Osteocyte (in vitro differentiated cells): Measurements from ENCODE around the gene FAM3D. TPM values are rescaled to one million over a fixed set of nuclear protein-coding genes. Genes with fewer than 3 reads are reported as not detected.

Experiments
- DNase-seq: peaks from one replicate; pipeline ENCODE4 v3.0.0; 2021; ENCODE audit warnings: mixed read lengths; ENCODE audit not compliant: unreplicated experiment; ENCODE audit errors: extremely low spot score
- H3K27ac Mint-ChIP-seq: one replicate; pipeline ENCODE4 v1.8.0; 2021; ENCODE audit warnings: mild to moderate bottlenecking, mixed read lengths; ENCODE audit not compliant: unreplicated experiment
- H3K27me3 Mint-ChIP-seq: one replicate; pipeline ENCODE4 v1.8.0; 2021; ENCODE audit warnings: mixed read lengths; ENCODE audit not compliant: unreplicated experiment
- H3K36me3 Mint-ChIP-seq: one replicate; pipeline ENCODE4 v1.8.0; 2021; ENCODE audit warnings: mixed read lengths; ENCODE audit not compliant: unreplicated experiment
- H3K4me1 Mint-ChIP-seq: one replicate; pipeline ENCODE4 v1.8.0; 2021; ENCODE audit warnings: mixed read lengths; ENCODE audit not compliant: unreplicated experiment
- H3K4me3 Mint-ChIP-seq: one replicate; pipeline ENCODE4 v1.8.0; 2021; ENCODE audit warnings: mild to moderate bottlenecking, moderate library complexity, mixed read lengths; ENCODE audit not compliant: unreplicated experiment
- H3K9me3 Mint-ChIP-seq: one replicate; pipeline ENCODE4 v1.8.0; 2021; ENCODE audit warnings: mixed read lengths; ENCODE audit not compliant: unreplicated experiment
- total RNA-seq: library from RNA; stranded (reverse); gene quantifications from 2 replicates; pipeline ENCODE4 v1.2.1, GENCODE V29; 2021
- TF ChIP-seq, protein P1 (sequence below): fragments of 200-600 bp; sonication (generic); IDR thresholded peaks from 2 replicates; pipeline ENCODE4 v1.5.0; 2021; ENCODE audit warnings: antibody characterized with exemption, mild to moderate bottlenecking, moderate library complexity

Gene FAM3D
- total RNA-seq, 1 donor from 2014 or later = not detected

DNA sequence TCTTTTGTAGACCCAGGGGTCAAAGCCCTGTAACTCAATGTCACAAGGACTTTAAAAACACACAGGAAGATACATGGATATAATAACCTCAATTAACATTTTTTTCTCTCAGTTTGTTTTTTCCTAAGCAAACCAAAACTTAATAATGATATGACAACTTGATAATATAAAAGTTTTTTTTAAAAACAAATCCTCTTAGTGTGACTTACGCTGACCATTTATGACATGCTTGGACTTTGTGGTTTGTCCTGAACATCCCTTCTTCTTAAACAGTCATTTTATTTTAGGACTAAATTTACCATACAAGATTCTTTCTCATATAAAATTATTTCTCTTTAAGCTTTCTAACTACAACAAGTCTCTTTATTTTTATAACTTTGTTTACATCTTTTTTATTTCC lies 25.4 kb upstream of the FAM3D start:
- no peak overlapping the region for H3K27ac Mint-ChIP-seq
- H3K27me3 Mint-ChIP-seq = no peaks in the 10 kb centered on the region
- H3K4me3 Mint-ChIP-seq = no peak overlapping the region
- TF ChIP-seq, protein P1, sequence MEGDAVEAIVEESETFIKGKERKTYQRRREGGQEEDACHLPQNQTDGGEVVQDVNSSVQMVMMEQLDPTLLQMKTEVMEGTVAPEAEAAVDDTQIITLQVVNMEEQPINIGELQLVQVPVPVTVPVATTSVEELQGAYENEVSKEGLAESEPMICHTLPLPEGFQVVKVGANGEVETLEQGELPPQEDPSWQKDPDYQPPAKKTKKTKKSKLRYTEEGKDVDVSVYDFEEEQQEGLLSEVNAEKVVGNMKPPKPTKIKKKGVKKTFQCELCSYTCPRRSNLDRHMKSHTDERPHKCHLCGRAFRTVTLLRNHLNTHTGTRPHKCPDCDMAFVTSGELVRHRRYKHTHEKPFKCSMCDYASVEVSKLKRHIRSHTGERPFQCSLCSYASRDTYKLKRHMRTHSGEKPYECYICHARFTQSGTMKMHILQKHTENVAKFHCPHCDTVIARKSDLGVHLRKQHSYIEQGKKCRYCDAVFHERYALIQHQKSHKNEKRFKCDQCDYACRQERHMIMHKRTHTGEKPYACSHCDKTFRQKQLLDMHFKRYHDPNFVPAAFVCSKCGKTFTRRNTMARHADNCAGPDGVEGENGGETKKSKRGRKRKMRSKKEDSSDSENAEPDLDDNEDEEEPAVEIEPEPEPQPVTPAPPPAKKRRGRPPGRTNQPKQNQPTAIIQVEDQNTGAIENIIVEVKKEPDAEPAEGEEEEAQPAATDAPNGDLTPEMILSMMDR = no peak
- no peaks in the 10 kb centered on the region for H3K36me3 Mint-ChIP-seq
- H3K9me3 Mint-ChIP-seq = peaks cover 21% of the 10 kb centered on the region
- no peaks in the 10 kb centered on the region for H3K4me1 Mint-ChIP-seq
- DNase-seq = no peak

DNA sequence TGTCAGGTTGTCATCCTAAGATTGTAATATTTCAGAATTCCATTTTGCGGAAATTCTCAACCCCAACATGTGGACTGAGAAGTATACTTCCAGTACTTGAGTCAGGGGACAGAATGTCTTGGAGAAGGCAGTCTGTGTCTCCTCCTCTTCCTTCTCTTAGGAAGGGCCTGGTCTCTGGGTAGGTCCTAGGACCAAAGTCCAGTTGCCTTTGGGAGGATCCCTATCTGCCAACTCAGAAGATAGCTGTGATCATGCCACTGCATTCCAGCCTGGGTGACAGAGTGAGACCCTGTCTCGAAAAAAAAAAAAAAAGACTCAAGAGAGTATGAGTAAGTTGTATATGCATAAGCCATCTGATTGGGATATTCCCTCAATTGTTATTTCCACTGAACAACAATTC lies 23.9 kb upstream of the FAM3D start:
- TF ChIP-seq, protein P1 = no peak
- no peaks in the 10 kb centered on the region for H3K4me1 Mint-ChIP-seq
- H3K36me3 Mint-ChIP-seq = no peaks in the 10 kb centered on the region
- peaks cover 21% of the 10 kb centered on the region for H3K9me3 Mint-ChIP-seq
- H3K27me3 Mint-ChIP-seq = no peaks in the 10 kb centered on the region
- no peak overlapping the region for H3K4me3 Mint-ChIP-seq
- H3K27ac Mint-ChIP-seq = no peak overlapping the region
- DNase-seq = no peak

DNA sequence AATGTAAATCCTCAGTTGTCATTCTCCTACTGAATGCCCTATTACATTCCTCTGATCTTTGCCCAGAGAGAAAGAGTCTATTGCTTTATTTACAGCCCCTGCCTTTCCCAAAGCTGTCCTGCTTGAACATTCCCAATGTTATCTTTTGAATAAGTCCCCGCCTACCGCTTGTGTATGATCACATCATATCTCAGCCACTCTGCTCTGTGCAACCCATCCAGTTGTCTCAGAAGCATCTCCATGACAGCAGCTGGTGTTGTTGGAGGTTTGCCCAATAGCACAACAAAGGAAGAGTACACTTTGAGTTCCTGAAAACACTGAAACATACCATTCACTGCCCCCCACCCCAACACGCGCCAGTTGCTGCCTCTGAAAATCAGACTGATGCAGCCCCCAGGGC lies 22.0 kb upstream of the FAM3D start:
- Mint-ChIP-seq H3K9me3 (peaks cover 20% of the 10 kb centered on the region), H3K27me3 (no peaks in the 10 kb centered on the region), H3K4me3 (no peak overlapping the region), H3K27ac (no peak overlapping the region), H3K36me3 (no peaks in the 10 kb centered on the region), H3K4me1 (no peaks in the 10 kb centered on the region)
- TF ChIP-seq, protein P1 = no peak
- DNase-seq = no peak

DNA sequence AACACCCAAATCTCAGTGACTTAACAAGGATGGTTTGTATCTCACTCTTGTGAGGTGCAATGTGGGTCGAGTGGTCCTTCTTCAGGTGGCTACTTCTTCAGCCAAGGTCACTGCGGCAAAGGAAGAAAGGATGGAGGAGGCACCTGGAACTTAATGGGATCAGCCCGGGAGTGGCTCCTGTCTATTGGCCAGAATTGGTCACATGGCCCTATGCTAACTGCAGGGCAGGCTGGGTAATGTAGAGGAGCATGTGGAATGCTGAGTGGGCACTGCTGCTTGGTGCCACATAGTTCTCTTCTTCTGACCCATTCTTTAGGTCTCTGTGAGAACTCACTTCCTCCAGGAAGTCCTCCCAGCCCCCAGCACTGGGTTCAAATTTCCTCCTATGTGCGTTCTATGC lies 20.3 kb upstream of the FAM3D start:
- Mint-ChIP-seq H3K4me1 (no peaks in the 10 kb centered on the region), H3K36me3 (no peaks in the 10 kb centered on the region), H3K9me3 (peaks cover 11% of the 10 kb centered on the region), H3K4me3 (no peak overlapping the region), H3K27ac (no peak overlapping the region), H3K27me3 (no peaks in the 10 kb centered on the region)
- TF ChIP-seq, protein P1 = no peak
- DNase-seq = no peak

DNA sequence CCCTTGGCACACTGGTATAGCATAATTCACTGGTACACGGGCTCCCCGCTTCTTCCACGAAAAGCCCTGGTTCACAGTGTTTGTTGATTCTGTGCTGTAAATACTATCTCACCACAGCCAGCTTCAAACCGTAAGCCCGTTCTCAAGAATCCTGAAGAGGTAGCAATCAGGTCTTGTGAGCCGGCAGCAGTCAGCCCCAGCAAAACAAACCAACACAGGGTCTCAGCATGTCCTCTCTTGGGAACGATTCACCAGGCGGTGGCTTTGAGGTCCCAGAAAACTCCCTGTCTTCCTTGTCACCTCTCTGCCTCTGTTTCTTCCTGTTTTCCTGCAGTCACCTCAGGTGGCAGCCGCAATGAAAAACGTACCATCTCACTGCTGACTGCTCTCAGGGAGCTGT lies 19.1 kb upstream of the FAM3D start:
- Mint-ChIP-seq H3K4me3 (no peak overlapping the region), H3K36me3 (no peaks in the 10 kb centered on the region), H3K4me1 (no peaks in the 10 kb centered on the region), H3K27ac (no peak overlapping the region), H3K9me3 (peaks cover 11% of the 10 kb centered on the region), H3K27me3 (peaks cover 2% of the 10 kb centered on the region)
- DNase-seq = no peak
- TF ChIP-seq, protein P1 = no peak
